Stimulated activated CD4-positive, alpha-beta T cell treated with anti-CD3 and anti-CD28 coated beads, Interleukin-4, amount 100 ng/mL, for 48 hours (primary cell): ENCODE measurements around the gene LHX3.

Experiments
- DNase-seq, 2 donors: peaks; one replicate each; pipeline ENCODE4 v3.0.0-alpha.2; 2020; ENCODE audit warnings: low read depth in 2 of 2

LHX3 gene

GRCh38 chr9:136177224-136177623 lies 27.7 kb downstream of the LHX3 start:
- DNase-seq: no peak

GRCh38 chr9:136175616-136176197 lies 29.2 kb downstream of the LHX3 start:
- no peak for DNase-seq

GRCh38 chr9:136174779-136175615 lies 29.9 kb downstream of the LHX3 start:
- DNase-seq: no peak

GRCh38 chr9:136173648-136174290 lies 31.2 kb downstream of the LHX3 start:
- DNase-seq: no peak

- no peak for DNase-seq
Observed at GRCh38 chr9:136172412-136173079, 32.4 kb downstream of the LHX3 start.

- DNase-seq: no peak
Observed at GRCh38 chr9:136171801-136172411, 33.0 kb downstream of the LHX3 start.

- no peak for DNase-seq
Observed at GRCh38 chr9:136171009-136171800, 33.7 kb downstream of the LHX3 start.

- DNase-seq: peak; percentile 31 to 62
Observed at GRCh38 chr9:136170006-136170901, 34.7 kb downstream of the LHX3 start.

- no peak for DNase-seq
Observed at GRCh38 chr9:136169495-136169894, 35.4 kb downstream of the LHX3 start.

GRCh38 chr9:136163248-136163850 lies 41.6 kb downstream of the LHX3 start:
- no peak for DNase-seq

- no peak for DNase-seq
Observed at GRCh38 chr9:136160995-136161610, 43.8 kb downstream of the LHX3 start.

- no peak for DNase-seq
Observed at GRCh38 chr9:136160381-136160841, 44.5 kb downstream of the LHX3 start.

GRCh38 chr9:136159851-136160250 lies 45.1 kb downstream of the LHX3 start:
- DNase-seq: no peak

GRCh38 chr9:136157477-136158265 lies 47.3 kb downstream of the LHX3 start:
- DNase-seq: no peak

GRCh38 chr9:136156209-136157120 lies 48.5 kb downstream of the LHX3 start:
- DNase-seq: no peak

- no peak for DNase-seq
Observed at GRCh38 chr9:136155576-136155975, 49.4 kb downstream of the LHX3 start.

- no peak for DNase-seq
Observed at GRCh38 chr9:136154943-136155342, 50.0 kb downstream of the LHX3 start.
